Measurements from ENCODE around the gene TBX20.
"Not testable (repeated sequence)": the region's sequence is repeated elsewhere in the genome, so short reads cannot be mapped to it uniquely, and the experiment has no call there.

The TBX20 gene

DNA sequence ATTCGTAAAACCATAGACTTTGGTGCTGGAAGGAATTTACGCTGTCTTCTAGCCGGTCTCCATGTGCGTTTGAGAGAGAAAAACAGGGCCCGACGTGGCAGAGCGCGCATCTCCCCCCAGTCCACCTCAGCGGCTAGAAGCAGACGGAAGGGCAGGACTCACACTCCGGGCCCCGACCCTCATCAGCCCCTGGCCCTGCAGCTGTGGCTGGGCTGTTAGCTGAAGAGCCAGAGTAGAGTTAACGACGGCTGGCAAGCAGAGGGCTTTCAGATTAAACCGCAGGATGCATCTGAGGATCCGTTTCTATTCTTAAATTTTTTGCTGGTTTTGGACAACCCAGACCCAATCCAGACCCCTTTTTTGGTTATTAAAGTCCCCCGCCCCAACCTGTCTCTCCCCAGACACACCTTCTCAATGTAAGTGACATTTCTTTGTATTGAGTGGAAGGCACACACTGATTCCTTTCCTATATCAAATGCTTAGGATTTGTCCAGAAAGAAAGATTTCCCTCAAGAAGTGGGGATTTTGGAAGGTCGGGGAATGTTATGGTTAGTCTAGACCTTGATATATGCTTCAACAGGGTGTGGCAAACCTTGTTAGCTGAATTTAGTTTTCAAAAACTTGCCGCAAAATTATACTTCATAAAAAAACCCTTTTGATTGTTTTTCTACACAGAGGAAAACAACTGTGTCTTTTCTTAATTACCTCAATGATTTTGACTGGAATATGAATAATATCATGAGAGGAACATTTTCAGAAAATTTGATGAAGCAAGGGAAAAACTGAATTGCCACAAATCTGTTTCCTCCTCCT is 1.7 kb upstream of the TBX20 start:
- no peak for DNase-seq (ENCODE audit: low read depth)

DNA sequence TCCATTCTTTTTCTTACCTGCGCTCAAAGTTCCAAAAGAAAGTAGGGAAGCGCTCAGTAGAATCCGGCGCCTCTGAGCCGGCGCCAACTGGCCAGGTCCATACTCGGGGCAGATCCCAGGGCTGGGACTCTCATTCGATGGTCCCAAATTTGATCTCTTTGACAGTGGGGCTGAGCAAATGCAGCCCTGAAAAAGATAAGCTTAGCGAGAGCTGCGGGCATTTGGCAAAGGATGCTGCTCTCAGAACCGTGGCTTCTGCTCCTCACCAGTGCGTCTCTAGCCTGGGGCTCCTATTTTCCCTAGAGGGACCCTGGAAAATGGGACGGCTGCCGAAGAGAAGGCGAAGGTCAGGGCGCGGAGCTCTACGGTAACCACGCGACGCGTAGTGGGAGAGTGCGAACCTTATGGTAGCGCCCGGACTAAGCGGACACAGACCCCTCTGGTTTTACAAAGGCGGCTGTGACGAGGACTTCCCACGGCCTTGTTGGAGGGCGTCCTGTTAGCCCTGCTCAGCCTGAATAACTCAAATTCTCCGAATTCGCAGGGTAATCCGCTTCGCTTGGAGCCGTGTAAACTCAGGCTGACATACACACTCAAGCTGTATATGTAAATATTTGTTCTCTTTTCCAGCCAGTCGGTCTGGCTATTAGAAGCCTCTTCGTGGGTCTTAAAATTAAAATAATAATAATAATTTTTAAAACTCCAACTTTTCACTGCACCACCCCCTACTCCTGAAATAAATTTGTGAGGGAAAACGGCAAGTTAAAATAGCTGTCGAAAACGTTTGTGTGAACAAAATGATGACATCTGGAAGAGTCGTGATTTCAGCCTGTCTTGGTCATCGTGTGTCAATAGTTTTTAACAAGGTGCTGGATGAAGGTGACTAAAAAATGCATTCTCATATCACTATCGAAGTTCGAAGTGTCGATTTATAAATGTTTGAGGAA is 869 bp upstream of the TBX20 start:
- DNase-seq (ENCODE audit: low read depth) = no peak

- DNase-seq (ENCODE audit: low read depth) = no peak
These were observed 515 bp downstream of the TBX20 start for GRCh38 chr7:35253460-35253709.

GRCh38 chr7:35252612-35253459 is 1.1 kb downstream of the TBX20 start:
- DNase-seq (ENCODE audit: low read depth) = no peak

- no peak for DNase-seq (ENCODE audit: low read depth)
These were observed 2.1 kb downstream of the TBX20 start for GRCh38 chr7:35251606-35252310.

GRCh38 chr7:35250941-35251340 is 3.0 kb downstream of the TBX20 start:
- no peak for DNase-seq (ENCODE audit: low read depth)

GRCh38 chr7:35250452-35250851 is 3.4 kb downstream of the TBX20 start:
- no peak for DNase-seq (ENCODE audit: low read depth)

- no peak for DNase-seq (ENCODE audit: low read depth)
These were observed 4.4 kb downstream of the TBX20 start for GRCh38 chr7:35249537-35249907.

- DNase-seq (ENCODE audit: low read depth) = no peak
These were observed 5.0 kb downstream of the TBX20 start for GRCh38 chr7:35248576-35249536.

DNA sequence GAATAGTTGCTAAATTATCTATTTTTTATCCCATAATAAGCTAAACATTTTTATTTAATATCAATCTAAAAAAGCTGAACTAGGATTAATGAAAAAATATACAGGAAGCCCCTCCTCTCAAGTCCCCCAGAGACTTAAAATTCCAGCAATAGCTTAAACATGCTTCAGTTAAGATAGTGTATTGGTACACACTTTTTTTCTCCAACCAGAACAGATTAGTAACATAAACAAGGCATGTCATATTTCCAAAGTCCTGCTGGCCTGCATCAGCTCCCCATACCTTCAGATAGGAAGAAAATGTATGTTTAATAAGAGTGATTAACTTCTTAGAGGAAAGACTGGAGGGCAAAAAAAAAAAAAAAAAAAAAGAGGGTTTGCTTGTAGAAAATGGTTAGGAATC is 7.1 kb downstream of the TBX20 start:
- no peak for DNase-seq (ENCODE audit: low read depth)

DNA sequence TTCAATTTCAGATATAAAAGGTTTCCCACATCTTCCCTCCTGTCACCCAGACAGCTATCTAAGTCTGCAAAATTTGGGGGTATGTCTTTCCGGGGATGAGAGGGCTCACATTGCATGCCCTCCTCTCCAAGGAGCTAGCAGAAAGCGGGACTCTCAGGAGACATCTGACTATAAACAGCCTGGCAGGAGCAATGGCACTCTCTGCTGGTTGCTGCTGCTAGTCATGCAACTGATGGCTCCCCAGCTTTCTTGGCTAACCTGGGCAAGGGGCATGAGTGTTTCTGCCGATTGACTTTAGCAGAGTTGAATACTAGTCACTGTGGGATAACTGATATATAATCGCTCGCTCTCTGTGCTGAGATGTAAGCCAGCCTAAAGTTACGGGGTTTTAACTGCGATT is 12.0 kb downstream of the TBX20 start:
- DNase-seq (ENCODE audit: low read depth) = no peak

DNA sequence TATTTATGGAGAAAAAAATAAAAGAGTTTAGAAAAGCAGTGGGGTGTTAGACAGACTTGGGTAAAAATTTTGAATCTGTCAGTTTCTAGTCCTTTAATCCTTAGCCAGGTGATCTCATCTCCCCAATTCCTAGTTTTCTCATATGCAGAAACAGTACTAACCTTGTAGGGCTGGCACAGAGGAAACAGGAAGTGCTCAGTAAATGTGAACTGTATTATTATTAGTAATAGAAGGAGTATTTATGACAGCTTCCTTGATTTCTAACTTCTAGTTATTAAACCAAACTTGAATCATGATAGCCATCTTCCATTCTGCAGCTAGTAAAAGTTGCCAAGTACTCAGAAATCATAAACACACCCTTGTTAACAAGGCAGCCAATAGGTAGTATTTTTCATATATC is 12.5 kb downstream of the TBX20 start:
- no peak for DNase-seq (ENCODE audit: low read depth)

GRCh38 chr7:35241008-35241407 is 12.9 kb downstream of the TBX20 start:
- not testable (repeated sequence) for DNase-seq (ENCODE audit: low read depth)

DNA sequence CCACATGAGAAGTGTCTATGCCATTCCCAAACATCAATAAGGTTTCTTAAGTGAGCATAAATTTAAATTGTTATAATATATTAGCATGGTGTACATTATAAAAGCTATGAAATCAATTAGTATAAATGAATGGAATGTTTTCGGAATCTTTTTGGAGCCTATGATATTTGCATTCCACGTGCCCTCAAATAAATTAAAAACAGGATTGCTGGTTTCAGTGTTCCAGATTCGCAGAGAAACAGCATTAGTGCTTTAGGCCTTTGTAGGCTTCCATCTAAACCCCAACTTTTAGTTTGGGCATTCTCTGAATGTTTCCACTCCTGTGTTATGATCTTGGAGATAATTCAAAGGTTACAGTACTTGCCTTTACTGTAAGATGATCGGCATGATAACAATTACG is 15.4 kb downstream of the TBX20 start:
- not testable (repeated sequence) for DNase-seq (ENCODE audit: low read depth)

- DNase-seq (ENCODE audit: low read depth) = no peak
These were observed 20.9 kb downstream of the TBX20 start for GRCh38 chr7:35232994-35233393.

DNA sequence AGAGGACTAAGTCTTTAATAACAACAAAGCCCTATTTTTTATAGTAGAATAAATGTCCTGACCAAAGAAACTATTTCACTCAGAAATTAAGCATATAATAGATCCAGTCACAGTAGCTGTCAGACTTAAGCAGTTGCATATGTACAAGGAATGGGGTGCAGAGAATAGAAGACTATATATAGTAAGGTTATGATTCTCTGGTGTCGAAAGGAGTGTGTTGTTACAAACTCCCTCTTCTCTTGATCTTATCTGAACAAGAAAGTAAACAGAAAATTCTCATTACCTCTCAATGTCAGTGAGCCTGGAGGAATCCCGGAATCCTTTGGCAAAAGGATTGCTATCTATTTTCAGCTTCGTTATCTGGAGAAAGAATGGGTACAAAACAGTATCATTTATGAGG is 22.7 kb downstream of the TBX20 start:
- not testable (repeated sequence) for DNase-seq (ENCODE audit: low read depth)

DNA sequence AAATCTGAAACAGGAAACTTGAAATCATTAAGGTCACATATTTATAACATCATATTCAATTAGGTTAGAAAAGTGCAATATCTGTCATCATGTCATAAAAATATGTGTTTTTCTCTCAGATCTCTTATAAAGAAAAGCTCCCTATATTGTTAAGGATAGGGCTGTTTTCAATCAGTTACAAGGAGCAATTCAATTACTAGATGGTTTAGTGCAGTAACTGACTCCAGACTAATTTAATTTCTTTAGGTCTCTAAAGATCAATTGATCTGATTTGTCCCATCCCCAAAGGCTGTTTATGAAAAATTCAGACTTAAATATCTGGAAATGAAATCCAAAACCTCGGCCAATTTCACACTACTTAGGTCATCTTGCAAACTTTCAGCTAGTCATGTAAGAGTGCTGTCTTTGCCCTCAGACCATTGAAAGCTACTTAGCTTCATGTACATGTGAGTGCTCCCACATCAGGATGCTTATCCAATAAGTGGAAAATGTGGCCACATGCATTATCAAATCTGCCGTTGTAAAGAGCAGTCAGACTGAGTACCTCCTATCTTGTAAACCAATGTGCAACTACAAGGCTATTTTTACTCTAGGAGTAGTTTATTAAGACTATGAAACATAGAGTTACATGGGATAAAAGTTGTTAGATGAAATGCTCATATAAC is 24.7 kb downstream of the TBX20 start:
- not testable (repeated sequence) for DNase-seq (ENCODE audit: low read depth)

GRCh38 chr7:35228496-35229051 is 25.3 kb downstream of the TBX20 start:
- not testable (repeated sequence) for DNase-seq (ENCODE audit: low read depth)

DNA sequence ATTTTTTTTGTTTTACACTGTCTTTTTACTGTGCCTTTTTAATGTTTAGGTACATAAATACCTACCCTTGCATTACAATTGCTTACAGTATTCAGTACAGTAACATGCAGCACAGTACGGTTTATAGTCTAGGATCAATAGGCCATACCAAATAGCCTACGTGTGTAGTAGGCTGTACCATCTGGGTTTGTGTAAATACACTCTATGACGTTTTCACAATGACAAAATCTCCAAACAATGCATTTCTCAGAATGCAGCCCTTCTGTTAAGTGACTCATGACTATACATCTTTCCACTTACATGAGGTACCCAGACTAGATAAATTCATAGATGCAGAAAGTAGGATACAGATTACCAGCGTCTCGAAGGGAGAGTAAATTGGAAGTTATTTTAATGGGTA is 26.5 kb downstream of the TBX20 start:
- DNase-seq (ENCODE audit: low read depth) = not testable (repeated sequence)

- DNase-seq (ENCODE audit: low read depth) = not testable (repeated sequence)
These were observed 31.5 kb downstream of the TBX20 start for GRCh38 chr7:35222445-35222844.
